HG02852 (cell line): ENCODE measurements around the gene TNRC6B.
"Not testable (repeated sequence)": the region's sequence is repeated elsewhere in the genome, so short reads cannot be mapped to it uniquely, and the experiment has no call there.

ENCODE experiments used
- ATAC-seq: cut with Tn5 transposase; IDR thresholded peaks from one replicate; pipeline ENCODE4 v1.9.1; 2021; ENCODE audit warnings: mild to moderate bottlenecking, moderate library complexity; ENCODE audit not compliant: unreplicated experiment

Gene TNRC6B

DNA sequence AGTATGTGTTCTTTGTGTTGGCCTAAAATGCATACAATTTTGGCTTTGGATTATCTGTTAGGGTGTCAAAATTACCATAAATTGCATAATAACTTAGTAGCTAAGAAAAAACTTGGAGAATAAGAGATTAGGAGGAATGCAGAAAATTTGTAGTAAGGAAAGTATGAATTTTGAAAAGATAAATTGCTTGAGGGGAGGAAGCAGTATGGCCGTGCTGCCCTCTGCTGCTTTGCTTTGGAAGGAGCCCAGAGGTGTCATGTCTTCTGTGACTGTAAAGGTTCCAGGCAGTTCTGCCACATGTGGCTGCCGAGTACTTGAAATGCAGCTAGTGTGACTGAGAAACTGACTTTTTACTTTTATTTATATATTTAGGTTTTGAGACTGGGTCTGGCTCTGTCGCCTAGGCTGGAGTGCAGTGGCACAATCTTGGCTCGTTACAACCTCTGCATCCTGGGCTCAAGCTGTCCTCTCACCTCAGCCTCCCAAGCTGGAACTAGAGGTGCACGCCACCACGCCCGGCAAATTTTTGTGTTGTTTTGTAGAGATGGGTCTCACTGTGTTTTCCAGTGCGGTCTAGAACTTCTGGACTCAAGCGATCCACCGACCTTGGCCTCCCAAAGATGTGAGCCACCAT is 170.4 kb downstream of the TNRC6B start:
- ATAC-seq, result no peak

- no peak for ATAC-seq
These were observed 175.0 kb downstream of the TNRC6B start for GRCh38 chr22:40352763-40353162.

DNA sequence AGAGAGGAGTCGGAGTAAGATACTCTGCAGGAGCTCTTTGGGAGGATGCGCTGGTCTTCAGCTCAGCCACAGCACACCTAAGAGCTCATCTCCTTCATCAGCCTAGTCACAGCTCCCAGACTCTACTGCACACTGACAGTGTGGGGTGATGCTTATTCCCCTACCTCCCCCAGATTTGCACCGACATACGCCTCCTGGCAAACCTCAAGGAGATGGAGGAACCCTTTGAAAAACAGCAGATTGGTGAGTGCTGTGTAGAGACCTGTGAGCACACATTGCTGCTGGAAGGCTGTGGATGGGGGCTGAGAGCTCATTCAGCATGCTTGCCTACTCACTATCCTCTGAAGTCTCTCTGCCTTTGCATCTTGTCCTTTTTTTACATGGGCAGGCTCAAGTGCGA is 183.4 kb downstream of the TNRC6B start:
- no peak for ATAC-seq

DNA sequence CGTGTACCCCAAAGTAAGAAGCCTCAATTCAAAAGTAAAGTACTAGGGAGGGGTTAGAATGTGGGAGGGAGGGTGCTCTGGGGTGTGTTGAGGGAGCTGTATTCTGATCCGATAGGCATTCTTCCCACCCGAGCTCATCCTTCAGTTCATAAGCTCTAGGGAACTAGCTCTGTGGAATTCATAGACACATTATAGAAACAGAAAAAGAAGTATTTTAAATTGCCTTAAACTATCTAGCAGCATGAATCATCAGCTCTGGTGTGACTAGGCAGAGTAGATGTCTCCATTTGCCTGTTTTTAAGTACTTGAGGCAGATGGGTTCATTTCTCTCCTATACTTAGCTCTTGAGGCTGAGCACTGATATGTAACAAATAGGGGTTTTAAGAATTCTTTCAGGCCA is 185.3 kb downstream of the TNRC6B start:
- no peak for ATAC-seq

GRCh38 chr22:40364431-40364830 is 186.7 kb downstream of the TNRC6B start:
- ATAC-seq, result no peak

DNA sequence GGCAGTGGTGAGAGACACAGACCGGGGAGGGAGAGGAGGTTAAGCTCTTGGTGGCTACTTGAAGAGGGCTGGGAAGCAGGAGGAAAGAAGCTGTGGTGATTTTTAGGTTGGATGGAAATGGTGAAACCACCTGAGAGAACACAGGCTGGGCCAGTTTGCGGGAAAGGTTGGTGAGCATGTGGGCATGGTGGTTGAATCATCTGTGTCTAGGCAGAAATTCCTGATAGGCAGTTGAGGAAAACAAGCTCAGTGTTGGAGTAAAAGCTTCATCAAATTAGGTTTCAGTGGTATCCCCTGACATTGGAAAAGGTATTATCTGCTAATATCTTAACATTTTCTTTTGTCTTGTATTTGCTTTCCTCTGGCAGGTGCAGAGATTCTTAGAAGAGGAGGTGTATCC is 188.3 kb downstream of the TNRC6B start:
- ATAC-seq, result no peak

DNA sequence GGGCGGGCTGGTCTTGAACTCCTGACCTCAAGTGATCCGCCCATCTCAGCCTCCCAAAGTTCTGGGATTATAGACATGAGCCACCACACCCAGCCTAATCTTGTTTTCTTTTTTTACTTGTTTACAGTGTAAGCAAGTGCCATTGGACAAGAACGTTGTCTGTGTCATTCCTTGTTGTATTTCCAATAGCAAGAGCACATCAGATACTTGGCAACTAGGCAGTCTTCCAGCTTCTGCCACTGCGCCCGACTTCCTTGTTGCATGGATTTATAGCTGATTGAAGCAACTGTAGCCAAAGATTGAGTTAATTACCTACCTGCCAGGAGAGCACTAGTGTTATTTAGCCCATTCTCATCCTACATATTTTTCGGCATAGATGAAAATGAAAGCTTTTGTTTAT is 189.6 kb downstream of the TNRC6B start:
- no peak for ATAC-seq

- ATAC-seq, result no peak
These were observed 190.3 kb downstream of the TNRC6B start for GRCh38 chr22:40368016-40368415.

GRCh38 chr22:40368836-40369235 is 191.1 kb downstream of the TNRC6B start:
- ATAC-seq, result no peak

DNA sequence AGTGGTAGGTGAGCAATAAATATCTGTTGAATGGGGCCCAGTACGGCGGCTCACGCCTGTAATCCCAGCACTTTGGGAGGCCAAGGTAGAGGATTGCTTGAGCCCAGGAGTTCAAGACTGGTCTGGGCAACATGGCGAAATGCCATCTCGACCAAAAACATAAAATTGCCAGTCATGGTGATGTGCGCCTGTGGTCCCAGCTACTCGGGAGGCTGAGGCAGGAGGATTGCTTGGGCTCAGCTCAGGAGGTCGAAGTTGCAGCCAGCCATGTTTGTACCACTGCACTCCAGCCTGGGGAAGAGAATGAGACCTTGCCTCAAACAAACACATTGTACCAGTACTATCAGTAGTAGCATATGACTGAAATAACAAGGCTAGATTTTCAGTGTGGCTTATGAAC is 196.8 kb downstream of the TNRC6B start:
- no peak for ATAC-seq

- ATAC-seq, result no peak
These were observed 198.4 kb downstream of the TNRC6B start for GRCh38 chr22:40376149-40376548.

DNA sequence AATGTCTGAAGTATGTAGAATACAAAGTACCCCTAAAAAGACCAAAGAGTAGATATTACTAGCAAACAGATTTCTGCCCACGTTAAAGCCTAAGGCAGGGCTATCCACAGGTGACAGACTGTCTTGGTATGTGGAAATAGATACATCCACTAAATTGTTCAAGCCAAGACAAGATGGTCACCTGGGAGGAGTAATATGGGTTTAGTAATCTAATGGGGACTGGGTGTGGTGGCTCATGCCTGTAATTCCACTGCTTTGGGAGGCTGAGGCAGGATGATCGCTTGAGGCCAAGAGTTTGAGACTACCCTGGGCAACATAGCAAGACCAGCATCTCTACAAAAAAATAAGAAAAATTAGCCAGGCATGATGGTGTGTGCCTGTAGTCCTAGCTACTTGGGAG is 200.2 kb downstream of the TNRC6B start:
- no peak for ATAC-seq

GRCh38 chr22:40378448-40378847 is 200.7 kb downstream of the TNRC6B start:
- ATAC-seq, result not testable (repeated sequence)

GRCh38 chr22:40381461-40381860 is 203.7 kb downstream of the TNRC6B start:
- no peak for ATAC-seq

- ATAC-seq, result no peak
These were observed 206.2 kb downstream of the TNRC6B start for GRCh38 chr22:40383905-40384304.

GRCh38 chr22:40385036-40385782 is 207.5 kb downstream of the TNRC6B start:
- no peak for ATAC-seq
